GM18868 (cell line): ENCODE data around the gene ALDOA.

ENCODE experiments used
- ATAC-seq: cut with Tn5 transposase; IDR thresholded peaks from one replicate; pipeline ENCODE4 v1.9.1; 2021; ENCODE audit warnings: mild to moderate bottlenecking, moderate library complexity; ENCODE audit not compliant: unreplicated experiment

ALDOA gene

DNA sequence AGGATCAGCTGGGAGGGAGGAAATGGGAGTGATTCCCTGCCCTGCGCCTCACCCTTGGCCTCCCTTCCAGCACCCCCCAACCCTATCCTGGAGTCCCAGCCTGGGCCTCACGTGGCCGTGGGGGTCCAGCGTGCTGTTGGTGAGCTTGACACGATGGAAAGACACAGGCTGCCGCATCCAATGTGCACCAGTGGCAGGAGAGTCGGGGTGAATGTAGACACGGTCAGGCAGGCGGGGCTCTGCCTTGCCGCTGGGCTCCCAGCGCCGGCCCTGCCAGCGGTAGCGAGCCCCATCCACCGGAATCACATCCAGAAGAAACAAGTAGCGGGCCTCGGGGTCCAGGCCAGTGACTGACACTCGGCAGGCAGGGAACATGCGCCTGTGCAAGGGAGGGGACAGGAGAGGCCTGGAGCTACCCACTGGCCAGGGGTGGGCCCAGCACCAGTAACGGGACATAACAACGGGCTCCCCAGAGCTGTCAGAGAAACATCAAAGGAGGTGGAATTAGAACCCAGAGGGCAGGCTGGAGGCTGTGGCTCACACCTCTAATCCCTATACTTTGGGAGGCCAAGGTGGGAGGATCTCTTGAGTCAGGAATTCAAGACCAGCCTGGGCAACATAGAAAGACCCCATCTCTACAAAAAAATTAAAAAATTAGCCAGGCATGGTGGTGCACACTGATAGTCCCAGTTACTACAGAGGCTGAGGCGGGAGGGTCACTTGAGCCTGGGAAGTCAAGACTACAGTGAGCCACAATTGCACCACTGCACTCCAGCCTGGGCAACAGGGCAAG is 23.5 kb downstream of the ALDOA start:
- no peak for ATAC-seq

DNA sequence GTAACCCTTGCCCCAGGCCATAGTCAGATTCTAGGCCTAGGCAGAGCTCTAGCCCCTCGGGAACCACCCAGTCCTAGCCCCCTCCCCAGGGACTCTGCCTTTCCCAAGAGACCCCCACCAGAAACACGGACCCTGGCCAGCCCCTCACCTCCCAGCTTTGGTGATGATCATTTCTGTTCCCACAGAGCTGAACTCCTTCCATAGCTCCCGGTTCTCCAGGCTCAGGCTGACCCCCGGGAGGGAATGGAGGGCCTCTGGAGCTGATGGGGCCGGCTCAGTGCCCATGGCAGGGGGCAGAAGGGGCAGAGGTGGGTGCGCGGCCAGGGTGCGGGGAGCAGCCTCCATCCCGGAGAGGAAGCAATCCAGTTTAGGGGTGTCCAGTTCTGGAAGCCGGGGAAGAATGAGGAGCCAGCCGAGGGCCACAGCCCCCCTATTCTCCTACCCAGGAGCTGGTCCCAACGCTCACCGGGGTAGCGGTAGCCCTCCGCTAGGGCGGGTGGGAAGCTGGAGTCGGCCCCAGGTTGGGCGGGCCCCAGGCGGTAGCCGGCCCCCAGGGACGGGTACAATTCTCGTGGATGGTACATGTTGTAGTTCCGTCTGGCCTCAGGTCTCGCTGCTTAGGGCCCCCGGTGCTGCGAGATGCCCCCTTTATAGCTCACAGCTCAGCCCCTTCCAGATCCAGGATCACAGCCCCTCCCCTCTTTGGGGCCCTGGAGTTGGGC is 25.2 kb downstream of the ALDOA start:
- no peak for ATAC-seq

DNA sequence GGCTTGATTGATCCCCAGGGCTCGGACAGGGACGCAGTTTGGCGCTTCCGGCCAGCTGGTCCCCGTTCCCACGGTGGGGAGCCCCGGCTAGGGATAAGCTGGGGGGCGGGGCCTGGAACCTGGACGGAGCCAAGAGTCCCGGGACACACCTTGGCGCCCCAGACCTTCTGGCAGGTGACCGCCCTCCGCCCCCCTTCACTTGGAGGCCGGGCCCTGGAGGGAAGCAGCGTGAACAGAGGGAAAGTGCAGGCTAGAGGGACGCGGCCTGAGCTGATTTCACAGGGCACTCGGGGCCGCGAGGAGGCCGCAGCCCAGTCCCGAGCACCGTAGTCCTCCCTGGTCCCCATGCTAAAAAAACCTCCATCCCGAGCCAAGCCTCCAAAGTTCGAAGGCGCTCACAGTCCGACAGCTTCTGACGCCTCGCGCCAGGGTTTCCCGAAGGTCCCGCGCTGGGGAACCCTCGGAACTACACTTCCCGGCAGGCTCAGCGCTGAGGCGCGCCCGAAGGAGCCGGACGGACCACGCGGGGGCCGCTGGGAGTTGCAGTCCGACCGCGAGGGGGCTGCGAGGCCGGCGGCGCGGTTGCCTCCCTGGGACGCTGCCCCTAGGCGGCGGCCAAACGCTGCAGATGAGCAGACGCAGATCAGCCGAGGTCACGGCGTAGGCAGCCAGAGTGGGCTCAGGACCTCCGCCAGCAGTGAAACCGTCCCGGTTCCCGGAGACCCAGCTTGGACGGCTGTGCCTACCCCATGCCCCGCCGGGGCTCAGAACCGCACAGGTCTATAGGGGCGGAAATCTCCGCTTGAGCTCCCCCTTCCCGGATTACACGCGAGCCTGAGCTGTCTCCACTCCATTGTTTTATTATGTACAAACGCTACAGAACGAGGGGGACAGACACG is 26.2 kb downstream of the ALDOA start, which contains the start of gene TBX6:
Gene TBX6 (minus strand): TSS at position 451 of the 899 bp plus-strand sequence. CDS start 731 bp downstream, outside the sequence.
- ATAC-seq: peak; percentile 71

DNA sequence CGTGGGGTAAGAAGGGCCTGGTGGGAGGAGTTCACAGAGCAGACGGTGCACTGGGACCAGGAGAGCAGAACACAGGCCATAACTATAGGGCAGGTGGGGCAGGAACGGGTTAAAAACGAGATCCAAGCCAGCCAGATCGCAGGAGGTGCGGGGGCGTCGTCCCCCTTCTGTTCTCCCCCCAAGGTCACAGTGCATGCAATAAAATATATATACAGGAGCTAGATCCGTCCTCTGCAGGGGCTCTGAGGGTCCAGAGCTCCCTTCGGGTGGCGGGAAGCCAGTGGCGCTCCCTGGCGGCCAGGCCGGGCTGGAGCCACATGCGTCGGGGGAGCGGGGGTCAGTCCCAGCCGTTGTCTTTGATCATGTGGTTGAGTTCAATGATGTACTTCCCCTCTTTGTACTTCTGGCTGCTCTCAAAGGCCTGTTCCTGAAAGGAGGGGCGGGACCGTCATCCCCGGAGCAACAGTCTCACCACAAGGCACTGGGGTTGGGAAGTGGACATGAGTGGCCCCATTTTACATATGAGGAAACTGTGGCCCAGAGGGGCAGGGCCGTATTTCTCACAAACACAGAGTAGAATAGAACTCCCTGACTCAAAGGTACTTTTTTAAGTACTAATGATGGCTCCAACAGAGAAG is 26.9 kb downstream of the ALDOA start:
- ATAC-seq: peak; percentile 46

DNA sequence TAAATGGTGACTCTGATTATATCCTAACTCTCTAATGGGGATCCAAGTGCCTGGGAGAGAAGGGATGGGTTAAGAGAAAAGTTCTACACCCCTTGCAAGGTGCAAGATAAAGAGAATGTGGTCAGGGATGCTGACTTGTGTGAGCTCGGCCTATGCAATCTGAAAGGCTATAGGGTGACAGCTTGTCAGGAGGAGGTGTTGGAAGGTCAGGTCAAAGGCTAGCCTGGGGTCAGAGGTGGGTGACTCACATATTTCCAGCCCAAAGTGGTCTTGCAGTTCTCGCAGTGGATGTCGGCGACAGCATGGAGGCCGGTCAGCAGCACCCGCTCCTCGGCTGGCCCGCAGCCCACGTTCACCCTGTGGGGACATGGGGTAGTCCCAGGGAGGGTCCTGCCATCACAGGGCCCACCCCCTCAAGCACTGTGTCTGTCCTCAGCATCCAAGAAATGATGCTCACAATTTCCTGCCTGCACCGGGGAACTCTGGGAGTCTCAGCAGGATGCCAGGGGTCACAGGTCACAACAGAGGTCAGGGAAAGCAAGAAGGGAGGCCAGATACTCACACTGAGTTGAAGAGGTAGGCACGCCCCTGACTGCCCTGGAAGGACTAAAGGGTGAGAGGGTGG is 29.1 kb downstream of the ALDOA start:
- no peak for ATAC-seq

DNA sequence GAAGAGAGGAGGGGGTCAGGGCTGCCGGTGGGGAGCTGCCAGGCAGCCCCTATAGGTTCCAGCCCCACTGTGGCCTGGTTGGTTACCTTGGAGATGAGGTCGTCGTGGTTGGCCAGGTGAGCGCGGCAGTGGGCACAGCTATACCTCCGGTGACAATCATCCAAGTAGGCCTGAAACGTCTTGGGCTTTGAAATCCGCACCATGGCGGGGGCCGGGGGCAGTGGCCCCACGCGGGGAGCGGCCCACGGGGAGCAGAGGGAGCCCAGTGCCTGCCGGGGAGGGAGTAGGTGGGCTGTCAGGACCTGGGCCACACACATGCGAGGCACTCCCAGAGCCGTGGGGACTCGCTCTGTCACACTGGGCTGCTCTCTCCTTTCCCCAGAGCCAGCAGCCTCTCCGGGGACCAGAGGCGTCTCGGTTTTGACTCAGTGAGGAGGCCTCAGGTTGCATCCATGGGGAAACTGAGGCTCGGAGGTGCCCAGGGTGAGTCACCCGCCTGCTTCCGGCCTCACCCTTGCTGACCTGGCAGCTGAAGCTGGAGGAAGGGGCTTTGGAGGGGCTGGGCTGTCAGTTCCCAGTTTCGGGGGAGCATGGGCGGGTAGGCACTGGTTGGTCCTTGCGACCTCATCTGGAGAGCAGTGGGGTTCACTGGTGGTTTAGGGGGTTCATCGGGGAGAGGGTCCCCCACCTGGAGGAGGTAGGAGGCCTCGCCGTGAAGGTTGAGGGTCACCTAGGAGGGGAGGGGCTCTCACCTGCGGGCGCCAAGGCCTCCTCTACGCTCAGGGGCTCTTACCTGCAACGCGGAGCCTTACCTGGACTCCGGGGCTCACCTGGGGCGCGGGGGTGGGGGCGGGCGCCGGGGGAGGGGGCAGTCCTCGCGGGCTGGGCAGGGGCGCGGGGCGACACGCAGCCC is 29.9 kb downstream of the ALDOA start:
- no peak for ATAC-seq

DNA sequence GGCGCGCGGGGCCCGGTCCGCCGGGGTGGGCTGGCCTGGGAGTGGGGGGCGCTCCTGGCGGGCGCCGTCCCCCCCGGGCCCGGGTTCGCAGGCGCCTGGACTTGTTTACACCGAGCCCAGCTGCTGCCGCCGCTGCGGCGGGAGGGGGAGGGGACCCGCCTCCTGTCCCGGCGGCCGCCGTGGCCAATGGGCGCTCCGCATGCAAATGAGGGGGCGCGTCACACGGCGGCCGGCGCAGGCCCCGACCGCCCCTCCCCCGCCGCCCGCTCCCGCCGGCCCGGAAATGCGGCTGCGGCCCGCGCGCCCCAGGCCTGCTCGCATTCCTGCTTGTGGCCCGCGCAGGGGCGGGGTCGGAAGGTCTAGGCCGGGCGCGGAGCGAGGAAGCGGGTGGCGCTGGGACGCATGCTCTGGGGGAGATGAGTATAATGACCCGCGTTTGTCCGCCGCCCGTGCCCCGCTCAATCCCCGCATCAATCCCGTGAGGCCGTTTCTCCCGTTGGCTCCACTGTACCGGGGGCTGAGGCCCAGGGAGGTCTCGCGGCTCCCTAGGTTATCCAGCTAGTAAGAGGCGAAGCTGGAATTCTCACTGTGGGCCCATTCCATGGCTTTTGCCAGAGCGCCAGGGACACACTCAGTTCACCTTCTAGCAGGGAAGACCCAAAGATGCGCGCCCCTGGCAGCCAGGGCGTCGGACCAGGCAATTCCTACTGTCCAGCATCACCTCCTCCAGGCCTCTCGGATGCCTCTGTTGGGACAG is 30.7 kb downstream of the ALDOA start, which contains the start of gene YPEL3:
Gene YPEL3 (minus strand): TSS at position 109 of the 757 bp plus-strand sequence. CDS start 731 bp downstream, outside the sequence.
- peak; percentile 37 for ATAC-seq

DNA sequence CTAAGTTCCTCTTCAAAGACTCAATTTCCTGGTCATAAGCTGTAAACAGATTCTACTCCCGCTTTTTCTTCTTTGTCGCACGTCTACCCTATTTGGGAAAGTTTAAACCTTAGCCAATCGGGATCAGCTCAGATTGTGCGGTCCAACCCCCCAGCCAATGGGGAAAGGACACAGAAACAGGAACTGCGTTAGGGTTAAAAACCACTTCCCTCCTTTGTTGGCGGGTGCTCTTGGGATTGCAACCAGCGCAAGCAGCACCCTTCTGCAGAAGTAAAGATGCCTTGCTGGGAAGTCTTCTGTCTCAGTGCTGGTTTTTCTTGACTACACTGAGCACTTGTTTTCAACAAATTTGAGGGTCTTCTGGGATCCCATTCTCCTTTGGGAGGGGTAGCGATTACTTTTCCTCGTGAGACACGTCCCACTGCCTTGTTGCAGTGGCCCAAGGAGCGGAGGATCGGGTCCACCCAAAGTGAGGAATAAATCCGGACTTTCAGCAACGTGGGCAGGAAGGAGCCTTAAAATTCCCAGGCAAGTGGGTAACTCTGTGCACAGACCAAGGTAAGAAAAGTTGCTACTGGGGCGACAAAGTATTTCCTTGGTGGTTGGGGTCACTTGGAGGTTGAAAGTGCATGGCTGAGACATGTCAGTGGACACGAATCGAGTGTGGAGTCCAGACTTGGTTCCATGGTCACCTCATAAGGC is 31.5 kb downstream of the ALDOA start:
- ATAC-seq: no peak

DNA sequence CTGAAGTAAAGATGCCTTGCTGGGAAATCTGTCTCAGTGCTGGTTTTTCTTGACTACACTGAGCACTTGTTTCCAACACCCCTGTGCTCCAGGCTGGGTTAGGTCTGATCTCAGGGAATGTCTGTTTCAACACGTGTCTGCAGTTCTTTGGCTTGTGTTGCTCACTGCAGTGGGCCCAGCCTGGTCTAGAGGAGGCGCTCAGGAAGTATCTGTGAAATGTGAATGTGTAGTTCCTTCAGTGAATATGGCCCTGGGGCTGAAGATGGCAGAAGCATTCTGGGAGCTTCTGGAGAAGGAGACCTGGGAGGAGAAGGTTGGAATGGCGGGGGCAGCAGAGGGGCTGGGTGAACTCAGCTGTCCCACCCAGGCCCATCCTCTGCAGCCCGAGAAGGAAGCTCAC is 38.5 kb downstream of the ALDOA start:
- no peak for ATAC-seq

DNA sequence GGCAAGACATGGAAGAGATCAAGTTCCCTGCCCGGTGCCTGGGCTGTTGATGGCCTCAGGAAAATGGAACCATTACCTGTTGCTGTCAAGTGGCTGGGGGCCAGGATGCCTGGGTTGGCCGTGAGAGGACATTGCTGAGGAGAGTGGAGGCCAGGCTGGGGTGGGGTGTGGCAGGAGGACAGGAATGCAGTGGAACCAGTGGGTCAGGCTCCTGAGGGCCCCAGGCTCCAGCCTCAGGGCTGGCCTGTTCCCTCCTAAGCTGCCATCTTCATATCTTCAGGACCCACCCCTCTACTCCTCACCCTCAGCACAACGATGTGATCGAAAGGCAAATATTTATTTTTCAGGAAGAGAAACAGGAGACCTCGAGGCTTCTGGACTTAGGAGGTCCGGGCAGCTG is 38.9 kb downstream of the ALDOA start:
- no peak for ATAC-seq

DNA sequence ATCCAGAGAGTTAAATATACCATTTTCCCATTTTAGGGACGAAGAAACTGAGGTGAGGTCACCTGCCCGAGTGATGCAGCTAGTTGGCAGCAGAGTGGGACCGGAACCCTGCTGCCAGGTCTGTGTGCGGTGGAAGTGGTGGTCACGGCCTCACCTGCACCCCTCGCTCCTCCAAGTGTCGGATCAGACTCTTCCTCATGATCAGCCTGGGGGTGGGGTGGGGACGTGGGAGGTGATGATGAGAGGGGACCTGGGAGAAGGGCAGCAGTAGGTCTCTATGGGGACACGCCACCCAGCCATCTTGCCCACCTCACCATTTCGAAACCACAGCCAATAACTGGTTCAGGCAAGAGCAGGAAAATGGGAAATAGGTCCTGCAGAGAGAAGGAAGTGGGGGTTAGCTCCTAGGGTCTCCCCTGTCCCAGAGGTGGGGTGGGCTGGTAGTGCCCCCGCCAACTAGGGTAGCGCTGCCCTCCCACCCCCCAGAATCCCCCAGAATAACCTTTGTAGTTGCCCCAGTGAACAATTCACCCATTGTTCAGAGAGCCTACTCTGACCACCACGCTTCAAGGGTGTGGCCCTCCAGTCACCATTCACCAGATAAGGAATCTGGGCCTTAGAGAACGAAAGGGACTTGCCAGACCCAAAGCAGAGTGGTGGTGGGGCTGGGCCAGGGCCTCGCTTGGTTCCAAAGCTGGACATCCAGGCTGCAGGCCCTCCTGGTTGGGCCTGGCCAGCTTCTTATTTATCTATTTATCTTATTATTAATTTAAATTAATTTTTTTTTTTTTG is 42.7 kb downstream of the ALDOA start:
- ATAC-seq: no peak

DNA sequence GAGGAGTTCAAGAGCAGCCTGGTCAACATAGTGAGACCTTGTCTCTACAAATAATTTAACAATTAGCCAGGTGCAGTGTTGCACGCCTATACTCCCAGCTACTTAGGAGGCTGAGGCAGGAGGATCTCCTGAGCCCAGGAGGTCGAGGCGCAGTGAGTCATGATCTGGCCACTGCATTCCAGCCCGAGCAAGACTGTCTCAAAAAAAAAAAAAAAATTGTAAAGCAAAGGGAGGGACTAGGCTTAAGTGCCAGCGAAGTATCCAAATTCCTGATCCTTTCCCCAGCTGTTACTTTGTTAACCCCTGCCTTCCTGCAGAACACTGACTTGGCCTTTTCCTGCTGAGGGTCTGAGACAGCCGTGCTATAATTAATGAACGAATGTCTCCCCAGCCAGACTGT is 45.1 kb downstream of the ALDOA start:
- no peak for ATAC-seq

DNA sequence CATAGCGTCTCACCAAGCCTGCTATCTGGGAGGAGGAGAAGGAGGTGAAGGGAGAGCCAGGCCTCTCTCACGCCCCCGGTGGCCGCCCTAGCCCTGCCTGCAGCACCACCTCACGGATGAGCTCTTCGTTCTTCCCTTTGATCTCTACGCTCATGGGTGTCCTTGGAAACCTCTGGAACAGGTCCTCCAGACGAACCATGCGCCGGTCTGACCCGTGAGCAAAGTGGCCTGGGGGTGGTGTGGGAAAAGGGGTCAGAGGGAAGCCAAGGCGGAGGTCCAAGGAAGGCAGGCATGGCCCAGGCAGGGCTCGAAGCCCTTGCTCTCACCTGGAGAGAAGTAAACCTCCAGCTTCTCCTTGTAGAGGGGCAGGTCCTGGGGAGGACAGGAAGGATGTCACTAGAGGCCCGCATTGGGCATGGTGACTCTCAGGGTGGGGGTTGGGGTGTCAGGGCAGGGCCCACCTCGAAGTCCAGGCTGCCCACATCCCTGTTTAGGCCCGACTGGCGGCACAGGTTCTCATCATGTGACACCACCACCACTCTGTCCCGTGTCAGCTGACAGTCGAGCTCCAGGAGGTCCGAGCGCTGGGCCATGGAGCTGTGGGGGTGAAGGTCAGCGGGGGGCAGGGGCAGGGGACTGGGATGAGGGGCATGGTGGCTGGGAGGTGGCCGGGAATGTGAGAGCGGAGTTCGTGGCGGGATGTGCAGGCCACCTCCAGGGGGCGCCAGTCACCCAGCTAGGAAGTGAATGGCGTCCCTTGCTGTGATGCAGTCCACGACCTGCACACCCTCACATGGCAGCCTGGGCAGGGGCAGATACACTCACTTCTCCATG is 46.9 kb downstream of the ALDOA start:
- ATAC-seq: no peak

DNA sequence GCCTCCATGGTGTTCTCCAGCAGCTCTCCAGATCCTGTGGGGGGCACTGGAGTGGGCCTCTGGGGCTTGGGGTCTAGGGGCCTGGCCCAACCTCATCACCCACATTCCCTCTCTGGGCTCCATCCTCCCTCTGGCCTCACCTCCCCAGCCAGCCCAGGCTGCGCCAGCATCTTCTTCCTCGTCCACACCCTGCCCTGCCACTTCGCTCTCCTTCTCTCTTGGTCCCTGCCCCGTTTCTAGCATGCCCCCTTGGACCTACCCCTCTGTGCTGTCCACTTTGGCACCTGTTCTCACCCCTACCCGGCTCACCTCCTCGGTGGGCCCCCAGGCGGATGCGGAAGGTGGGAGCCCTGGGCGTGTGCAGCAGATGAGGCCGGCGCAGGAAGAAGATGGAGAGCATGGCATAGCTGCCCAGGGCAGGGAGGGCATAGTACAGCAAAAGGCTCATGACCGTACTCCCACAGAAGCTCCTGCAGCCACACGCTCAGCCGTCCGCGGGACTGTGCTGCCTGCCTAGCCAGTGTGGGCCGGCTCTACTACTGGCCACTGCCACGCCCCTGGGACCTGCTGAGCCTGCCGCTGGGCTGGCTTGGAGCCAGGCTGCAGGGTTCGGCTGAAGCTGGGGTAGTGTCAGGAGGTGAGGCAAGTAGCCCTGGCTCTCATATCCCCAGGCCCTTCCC is 47.6 kb downstream of the ALDOA start, which contains the start of gene GDPD3:
Gene GDPD3 (minus strand): TSS at position 507 of the 680 bp plus-strand sequence. CDS start 59 bp downstream, at position 448.
- ATAC-seq: no peak

DNA sequence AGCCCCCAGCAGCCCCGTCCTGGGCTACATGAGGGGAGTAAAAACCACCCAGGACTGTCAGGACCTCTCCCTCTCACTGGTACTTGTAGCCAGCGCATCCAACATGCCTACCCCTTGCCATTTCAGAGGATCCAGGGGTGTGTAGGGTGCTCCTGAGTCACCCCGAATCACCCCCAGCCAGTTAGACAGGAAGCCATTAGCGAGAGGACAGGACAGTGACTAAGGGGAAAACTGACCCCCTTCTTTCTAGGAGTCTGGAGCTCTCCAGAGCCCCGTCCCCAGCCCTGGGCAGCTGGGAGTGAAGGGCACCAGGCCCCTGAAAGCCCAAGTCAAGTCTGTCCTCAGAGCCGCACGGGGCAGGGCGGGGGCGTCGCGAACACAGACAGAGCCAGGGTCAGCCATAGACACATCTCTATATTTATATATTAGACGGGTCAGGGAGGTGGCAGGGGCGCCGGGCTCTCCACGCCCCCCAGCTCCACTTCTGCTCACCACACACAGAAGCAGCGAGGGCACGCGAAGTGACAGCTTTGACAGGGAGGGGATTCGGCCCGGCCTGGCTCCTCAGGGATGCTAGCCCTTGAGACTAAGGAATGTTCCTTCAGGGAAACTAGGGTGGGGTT is 48.3 kb downstream of the ALDOA start:
- no peak for ATAC-seq
